ENCODE measurements around the gene PARD6G. TPM values are rescaled to one million over a fixed set of nuclear protein-coding genes. Genes with fewer than 3 reads are reported as not detected.
A peak's percentile ranks its signal among the peaks of the same experiment; 100 is the strongest.

PARD6G gene
- total RNA-seq, 3 donors from 2014 or later: 1.9 to 14.4 (median 13.8) TPM

- no peaks in the 10 kb centered on the region for H3K27me3 ChIP-seq
- no peaks in the 10 kb centered on the region for H3K36me3 ChIP-seq
- H3K4me3 ChIP-seq: no peak overlapping the region
- DNase-seq (ENCODE audit: low spot score in 2 of 2): no peak
- H3K9me3 ChIP-seq: no peaks in the 10 kb centered on the region
- intact Hi-C loops (cut with DNase I; ENCODE audit: low total_unique reads): no loop called here
- H3K27ac ChIP-seq: no peak overlapping the region
- TF ChIP-seq POLR2A (IDR thresholded peaks at IDR 0.05): no peak
- TF ChIP-seq, protein P1, sequence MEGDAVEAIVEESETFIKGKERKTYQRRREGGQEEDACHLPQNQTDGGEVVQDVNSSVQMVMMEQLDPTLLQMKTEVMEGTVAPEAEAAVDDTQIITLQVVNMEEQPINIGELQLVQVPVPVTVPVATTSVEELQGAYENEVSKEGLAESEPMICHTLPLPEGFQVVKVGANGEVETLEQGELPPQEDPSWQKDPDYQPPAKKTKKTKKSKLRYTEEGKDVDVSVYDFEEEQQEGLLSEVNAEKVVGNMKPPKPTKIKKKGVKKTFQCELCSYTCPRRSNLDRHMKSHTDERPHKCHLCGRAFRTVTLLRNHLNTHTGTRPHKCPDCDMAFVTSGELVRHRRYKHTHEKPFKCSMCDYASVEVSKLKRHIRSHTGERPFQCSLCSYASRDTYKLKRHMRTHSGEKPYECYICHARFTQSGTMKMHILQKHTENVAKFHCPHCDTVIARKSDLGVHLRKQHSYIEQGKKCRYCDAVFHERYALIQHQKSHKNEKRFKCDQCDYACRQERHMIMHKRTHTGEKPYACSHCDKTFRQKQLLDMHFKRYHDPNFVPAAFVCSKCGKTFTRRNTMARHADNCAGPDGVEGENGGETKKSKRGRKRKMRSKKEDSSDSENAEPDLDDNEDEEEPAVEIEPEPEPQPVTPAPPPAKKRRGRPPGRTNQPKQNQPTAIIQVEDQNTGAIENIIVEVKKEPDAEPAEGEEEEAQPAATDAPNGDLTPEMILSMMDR (IDR thresholded peaks at IDR 0.05): no peak
- TF ChIP-seq POLR2AphosphoS5 (IDR thresholded peaks at IDR 0.05): no peak
- no peaks in the 10 kb centered on the region for H3K4me1 ChIP-seq
These were observed 48.1 kb downstream of the PARD6G start for GRCh38 chr18:80198994-80199748.

GRCh38 chr18:80198391-80198790 lies 48.9 kb downstream of the PARD6G start:
- no peak overlapping the region for H3K27ac ChIP-seq
- intact Hi-C loops (cut with DNase I; ENCODE audit: low total_unique reads): no loop called here
- no peak overlapping the region for H3K4me3 ChIP-seq
- TF ChIP-seq POLR2A (IDR thresholded peaks at IDR 0.05): no peak
- no peaks in the 10 kb centered on the region for H3K4me1 ChIP-seq
- no peak for DNase-seq (ENCODE audit: low spot score in 2 of 2)
- H3K27me3 ChIP-seq: no peaks in the 10 kb centered on the region
- no peaks in the 10 kb centered on the region for H3K36me3 ChIP-seq
- no peaks in the 10 kb centered on the region for H3K9me3 ChIP-seq

DNA sequence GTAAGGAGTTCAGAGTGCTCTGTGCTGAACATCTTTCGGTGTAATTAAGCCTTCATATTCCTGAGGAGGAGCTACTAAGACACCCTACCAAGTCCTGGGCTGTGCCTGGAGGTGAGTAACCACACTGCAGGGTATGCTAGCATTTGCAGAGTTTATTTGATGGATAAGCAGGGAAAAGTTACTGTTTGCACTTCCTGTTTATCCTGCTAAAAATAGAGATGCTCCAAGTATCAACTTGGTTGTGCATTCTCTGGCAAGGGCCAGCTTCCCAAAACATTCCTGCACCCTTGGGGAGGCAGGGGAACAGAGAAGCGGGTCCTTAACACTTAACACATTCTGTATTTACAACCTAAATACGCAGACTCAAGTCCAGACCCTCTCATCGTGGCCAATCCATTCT lies 49.8 kb downstream of the PARD6G start:
- Histone ChIP-seq H3K27me3 (no peaks in the 10 kb centered on the region), H3K4me1 (no peaks in the 10 kb centered on the region), H3K36me3 (no peaks in the 10 kb centered on the region), H3K27ac (peak overlapping the region in 1 of 2 donors; percentile 26), H3K4me3 (no peak overlapping the region), H3K9me3 (no peaks in the 10 kb centered on the region)
- intact Hi-C loops (cut with DNase I; ENCODE audit: low total_unique reads): no loop called here
- no peak for DNase-seq (ENCODE audit: low spot score in 2 of 2)
- TF ChIP-seq POLR2A (IDR thresholded peaks at IDR 0.05) (no peak), POLR2AphosphoS5 (IDR thresholded peaks at IDR 0.05) (no peak)
- TF ChIP-seq, protein P1 (IDR thresholded peaks at IDR 0.05): no peak

DNA sequence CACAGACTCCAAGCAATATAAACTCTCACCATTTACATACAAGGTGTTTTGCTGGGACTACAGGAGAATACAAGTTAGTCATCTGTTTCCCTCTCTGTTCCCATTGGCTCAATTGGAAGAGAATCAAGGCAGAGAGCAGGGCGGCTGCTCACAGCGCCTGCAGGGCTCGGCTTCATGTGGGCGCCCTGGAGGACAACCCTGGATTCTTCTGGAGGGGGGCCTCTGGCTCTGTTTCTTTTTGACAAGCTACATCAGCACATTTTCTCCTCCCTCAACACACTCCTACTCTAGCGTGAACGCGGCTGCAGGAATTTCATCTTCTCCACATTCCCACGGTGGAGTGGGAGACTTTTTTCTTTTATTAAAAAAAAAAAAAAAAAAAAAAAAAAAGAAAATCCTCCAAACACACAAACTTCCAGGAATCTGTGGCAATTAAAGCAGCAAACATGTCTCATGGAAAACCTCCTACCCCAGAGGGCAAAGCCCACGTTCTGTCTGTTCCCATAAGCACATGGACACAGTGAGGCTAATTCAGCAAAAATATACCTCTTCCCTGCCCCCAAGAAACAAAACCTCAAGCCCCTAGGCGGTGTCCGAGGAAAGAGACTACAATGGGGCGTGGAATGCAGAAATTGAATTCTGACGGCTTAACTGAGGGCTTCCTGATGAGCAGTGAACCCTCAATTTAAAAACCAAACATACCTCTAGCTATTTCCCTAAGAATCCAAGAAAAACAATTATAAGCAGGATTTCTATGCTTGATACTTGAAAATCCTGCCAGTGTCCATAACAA lies 50.6 kb downstream of the PARD6G start:
- intact Hi-C loops (cut with DNase I; ENCODE audit: low total_unique reads): no loop called here
- no peaks in the 10 kb centered on the region for H3K4me1 ChIP-seq
- H3K27me3 ChIP-seq: no peaks in the 10 kb centered on the region
- TF ChIP-seq, protein P1 (IDR thresholded peaks at IDR 0.05): no peak
- TF ChIP-seq POLR2AphosphoS5 (IDR thresholded peaks at IDR 0.05): no peak
- TF ChIP-seq POLR2A (IDR thresholded peaks at IDR 0.05): no peak
- H3K27ac ChIP-seq: peak overlapping the region in 1 of 2 donors; percentile 26
- no peak for DNase-seq (ENCODE audit: low spot score in 2 of 2)
- peak overlapping the region in 1 of 3 donors; percentile 17 for H3K4me3 ChIP-seq
- no peaks in the 10 kb centered on the region for H3K9me3 ChIP-seq
- no peaks in the 10 kb centered on the region for H3K36me3 ChIP-seq

DNA sequence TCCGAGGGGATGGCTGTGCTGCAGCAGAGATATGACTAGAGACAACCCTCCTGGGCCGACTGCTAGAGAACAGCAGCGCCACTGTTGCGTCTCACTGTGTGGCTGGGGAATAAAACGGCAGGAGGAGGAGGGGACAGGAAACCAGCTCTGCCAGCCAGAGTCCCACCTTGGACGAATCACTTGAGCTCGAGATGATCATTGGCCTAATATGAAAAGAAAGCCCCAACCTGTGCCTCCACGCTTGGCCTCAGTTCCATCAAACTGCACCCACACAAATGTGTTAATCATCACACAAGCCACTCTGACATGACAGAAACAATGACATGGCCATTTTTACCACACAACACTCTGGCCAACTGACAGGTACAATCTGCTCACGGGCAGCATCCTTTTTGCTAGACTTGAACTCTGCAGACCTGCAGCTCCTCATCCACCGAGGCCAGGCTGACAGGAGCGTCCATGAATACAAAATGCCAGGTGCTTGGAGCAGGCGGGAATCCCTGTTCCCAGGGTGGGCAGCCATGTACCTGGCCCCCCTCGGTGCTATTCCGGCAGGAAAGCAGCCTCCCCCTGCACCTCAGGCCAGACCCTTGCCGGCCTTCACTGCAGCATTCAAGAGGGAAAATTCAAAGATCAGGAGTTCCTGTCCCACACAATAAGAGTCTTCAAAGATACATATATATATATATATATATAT lies 52.3 kb downstream of the PARD6G start:
- Histone ChIP-seq H3K9me3 (no peaks in the 10 kb centered on the region), H3K36me3 (no peaks in the 10 kb centered on the region), H3K4me1 (no peaks in the 10 kb centered on the region), H3K27me3 (no peaks in the 10 kb centered on the region), H3K27ac (no peak overlapping the region), H3K4me3 (no peak overlapping the region)
- no peak for TF ChIP-seq POLR2AphosphoS5 (IDR thresholded peaks at IDR 0.05)
- TF ChIP-seq, protein P1 (IDR thresholded peaks at IDR 0.05): no peak
- no peak for DNase-seq (ENCODE audit: low spot score in 2 of 2)
- intact Hi-C loops (cut with DNase I; ENCODE audit: low total_unique reads): no loop called here
